Fibroblast of lung (primary cell): ENCODE measurements around the gene UBXN6. TPM values are rescaled to one million over a fixed set of nuclear protein-coding genes. Genes with fewer than 3 reads are reported as not detected.

ENCODE experiments used
- DNase-seq, 2 donors: peaks; one replicate each; pipeline versions ENCODE4 v3.0.0 to v3.0.0-alpha.2; 2010; ENCODE audit warnings: low read depth in 2 of 2
- H2AFZ ChIP-seq: 2 replicates; pipeline ENCODE4 v1.5.1; 2012; ENCODE audit warnings: low read length, control low read depth, inconsistent platforms
- H3K27ac ChIP-seq: 2 replicates; pipeline ENCODE4 v1.5.1; 2011; ENCODE audit warnings: low read length, control low read depth; ENCODE audit not compliant: insufficient read depth
- H3K27me3 ChIP-seq: 2 replicates; pipeline ENCODE4 v1.5.1; 2011; ENCODE audit warnings: mild to moderate bottlenecking, low read length; ENCODE audit not compliant: control insufficient read depth, insufficient read depth
- H3K36me3 ChIP-seq: 2 replicates; pipeline ENCODE4 v1.5.1; 2011; ENCODE audit warnings: low read length; ENCODE audit not compliant: control insufficient read depth, insufficient read depth
- H3K4me1 ChIP-seq: 2 replicates; pipeline ENCODE4 v1.5.1; 2011; ENCODE audit warnings: low read length; ENCODE audit not compliant: control insufficient read depth, insufficient read depth; ENCODE audit errors: extremely low read depth
- H3K4me2 ChIP-seq: 2 replicates; pipeline ENCODE4 v1.5.1; 2011; ENCODE audit warnings: low read length, control low read depth; ENCODE audit not compliant: insufficient read depth; ENCODE audit errors: extremely low read depth
- H3K4me3 ChIP-seq, 4 experiments: fragments of 200-600 bp in 1 of 4; sonication (generic) in 1 of 4; replicated peaks in 1 of 4; 2 replicates each; pipeline ENCODE4 v1.5.1; 2011 to 2016; ENCODE audit warnings: low read length in 4 of 4, low read depth in 3 of 4, mild to moderate bottlenecking in 3 of 4, control low read depth in 2 of 4, inconsistent platforms in 1 of 4, mixed read lengths in 1 of 4; ENCODE audit not compliant: insufficient read depth in 1 of 4; ENCODE audit errors: control extremely low read depth in 1 of 4
- H3K79me2 ChIP-seq: 2 replicates; pipeline ENCODE4 v1.5.1; 2012; ENCODE audit warnings: mild to moderate bottlenecking, low read length, inconsistent platforms; ENCODE audit not compliant: control insufficient read depth, insufficient read depth
- H3K9ac ChIP-seq: 2 replicates; pipeline ENCODE4 v1.5.1; 2011; ENCODE audit warnings: mild to moderate bottlenecking, low read length, control low read depth; ENCODE audit not compliant: insufficient read depth
- H3K9me3 ChIP-seq: 2 replicates; pipeline ENCODE4 v1.5.1; 2012; ENCODE audit warnings: low read depth, low read length; ENCODE audit not compliant: control insufficient read depth, insufficient read depth
- H4K20me1 ChIP-seq: 2 replicates; pipeline ENCODE4 v1.5.1; 2011; ENCODE audit warnings: low read length; ENCODE audit not compliant: control insufficient read depth, insufficient read depth; ENCODE audit errors: extremely low read depth
- CTCF ChIP-seq, 2 donors: IDR thresholded peaks in 1 of 2; conservative IDR thresholded peaks in 1 of 2; 1 replicate in 1 of 2; 2 replicates in 1 of 2; pipeline ENCODE4 v1.5.1; 2011 to 2012; ENCODE audit warnings: low read length in 2 of 2, control low read depth in 1 of 2, inconsistent platforms in 1 of 2, low read depth in 1 of 2, mild to moderate bottlenecking in 1 of 2
- EZH2 ChIP-seq: IDR thresholded peaks from 2 replicates; pipeline ENCODE4 v1.5.1; 2012; ENCODE audit warnings: low read length, control low read depth, mild to moderate bottlenecking; ENCODE audit errors: missing control alignments
- polyA plus RNA-seq, 2 donors: library from polyadenylated mRNA; depleted of rRNA in 1 of 2; stranded (reverse) in 1 of 2; unstranded in 1 of 2; fragments of >200 nt; gene quantifications; 2 replicates each; pipeline ENCODE4 v1.2.1, GENCODE V29; 2011 to 2012; ENCODE audit warnings: missing spikeins in 1 of 2
- total RNA-seq: library from RNA; depleted of rRNA; stranded (reverse); fragments of >200 nt; gene quantifications from 2 replicates; pipeline ENCODE4 v1.2.1, GENCODE V29; 2014

The UBXN6 gene
- total and polyA plus RNA-seq, 2 donors (not counting 1 experiment from before 2014, with no cell fraction given): 49.1 to 114 TPM

- Histone ChIP-seq H3K9me3 (no peaks in the 10 kb centered on the region), H3K27ac (no peak overlapping the region), H3K36me3 (peaks cover 43% of the 10 kb centered on the region), H2AFZ (no peak overlapping the region), H3K4me1 (no peaks in the 10 kb centered on the region), H3K27me3 (no peaks in the 10 kb centered on the region), H3K79me2 (no peaks in the 10 kb centered on the region), H4K20me1 (no peaks in the 10 kb centered on the region), H3K9ac (no peak overlapping the region), H3K4me3 (no peak overlapping the region), H3K4me2 (no peak overlapping the region)
- DNase-seq: no peak
- TF ChIP-seq CTCF (conservative IDR thresholded peaks at IDR 0.05 in 1 of 2, IDR thresholded peaks at IDR 0.05 in 1 of 2; ENCODE audit: low read depth in 1 of 2, low read length in 2 of 2) (no peak), EZH2 (no peak)
These were observed 13.4 kb downstream of the UBXN6 start for GRCh38 chr19:4443966-4444764.

- no peaks in the 10 kb centered on the region for H3K4me1 ChIP-seq
- DNase-seq: no peak
- H2AFZ ChIP-seq: no peak overlapping the region
- H3K9ac ChIP-seq: no peak overlapping the region
- H3K27me3 ChIP-seq: no peaks in the 10 kb centered on the region
- no peak overlapping the region for H3K4me3 ChIP-seq
- H3K36me3 ChIP-seq: peaks cover 37% of the 10 kb centered on the region
- TF ChIP-seq EZH2 (no peak), CTCF (conservative IDR thresholded peaks at IDR 0.05 in 1 of 2, IDR thresholded peaks at IDR 0.05 in 1 of 2; ENCODE audit: low read depth in 1 of 2, low read length in 2 of 2) (no peak)
- H4K20me1 ChIP-seq: no peaks in the 10 kb centered on the region
- H3K27ac ChIP-seq: no peak overlapping the region
- H3K4me2 ChIP-seq: no peak overlapping the region
- H3K9me3 ChIP-seq: no peaks in the 10 kb centered on the region
- no peaks in the 10 kb centered on the region for H3K79me2 ChIP-seq
These were observed 14.4 kb downstream of the UBXN6 start for GRCh38 chr19:4443188-4443587.

- Histone ChIP-seq H3K9me3 (no peaks in the 10 kb centered on the region), H3K27me3 (no peaks in the 10 kb centered on the region), H4K20me1 (no peaks in the 10 kb centered on the region), H3K4me2 (no peak overlapping the region), H3K36me3 (peaks cover 32% of the 10 kb centered on the region), H3K4me3 (no peak overlapping the region), H3K4me1 (no peaks in the 10 kb centered on the region), H3K27ac (no peak overlapping the region), H2AFZ (no peak overlapping the region), H3K9ac (no peak overlapping the region), H3K79me2 (no peaks in the 10 kb centered on the region)
- DNase-seq: no peak
- TF ChIP-seq CTCF (conservative IDR thresholded peaks at IDR 0.05 in 1 of 2, IDR thresholded peaks at IDR 0.05 in 1 of 2; ENCODE audit: low read depth in 1 of 2, low read length in 2 of 2) (no peak), EZH2 (no peak)
These were observed 14.8 kb downstream of the UBXN6 start for GRCh38 chr19:4442819-4443146.
